Daoy (cell line): ENCODE measurements around the gene SLC5A10. TPM values are rescaled to one million over a fixed set of nuclear protein-coding genes. Genes with fewer than 3 reads are reported as not detected.
"Not testable (repeated sequence)": the region's sequence is repeated elsewhere in the genome, so short reads cannot be mapped to it uniquely, and the experiment has no call there.

ENCODE experiments used
- DNase-seq: peaks from one replicate; pipeline ENCODE4 v3.0.0-alpha.2; 2015; ENCODE audit warnings: low read depth
- total RNA-seq: library from RNA; depleted of rRNA; stranded (reverse); fragments of >200 nt; shearing (Covaris generic); gene quantifications from 2 replicates; pipeline ENCODE4 v1.2.3, GENCODE V29; 2014

The SLC5A10 gene
- total RNA-seq, 1 experiment from 2014 or later = 0.06 TPM

DNA sequence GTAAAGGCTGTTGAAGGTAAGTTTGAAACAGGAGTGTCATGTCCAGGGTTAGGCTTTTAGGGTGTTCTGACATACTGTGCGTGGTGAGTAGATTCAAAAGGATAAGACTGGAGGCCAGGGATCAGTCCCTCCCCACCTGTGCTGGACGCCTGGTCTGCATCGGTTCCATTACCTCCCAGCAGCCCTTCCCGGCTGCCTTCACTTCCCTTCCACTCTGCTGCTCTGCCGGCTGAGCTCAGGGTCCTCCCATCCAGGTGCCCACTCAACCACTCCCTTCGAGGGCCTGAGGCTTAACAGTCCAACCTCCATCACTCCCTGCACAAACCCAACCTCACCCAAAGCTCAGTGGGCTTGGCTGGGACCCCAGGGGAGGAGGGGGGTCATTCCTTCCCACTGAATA is 4.1 kb upstream of the SLC5A10 start:
- DNase-seq = no peak

DNA sequence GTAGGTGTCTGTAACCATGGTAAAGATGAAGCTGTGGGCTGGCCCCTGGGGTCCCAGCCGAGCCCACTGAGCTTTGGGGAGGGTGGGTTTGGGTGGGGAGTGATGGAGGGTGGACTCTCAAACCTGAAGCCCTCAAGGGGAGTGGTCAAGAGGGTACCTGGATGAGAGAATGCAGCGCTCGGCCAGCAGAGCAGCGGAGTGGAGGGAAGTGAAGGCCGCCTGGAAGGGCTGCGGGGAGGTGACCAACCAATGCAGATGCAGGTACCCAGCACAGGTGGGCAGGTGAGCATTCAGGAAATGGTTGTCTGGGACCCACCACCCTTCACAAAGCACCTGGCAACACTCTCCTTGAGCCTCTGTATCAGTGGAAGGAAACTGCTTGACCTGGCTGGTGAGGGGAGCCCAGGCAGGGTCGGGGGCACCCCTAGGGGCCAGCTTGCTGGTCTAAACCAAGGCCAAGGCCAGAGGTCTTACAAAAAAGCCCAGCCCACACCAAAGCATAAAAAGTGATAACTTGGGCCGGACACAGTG is 3.4 kb upstream of the SLC5A10 start:
- DNase-seq = no peak

DNA sequence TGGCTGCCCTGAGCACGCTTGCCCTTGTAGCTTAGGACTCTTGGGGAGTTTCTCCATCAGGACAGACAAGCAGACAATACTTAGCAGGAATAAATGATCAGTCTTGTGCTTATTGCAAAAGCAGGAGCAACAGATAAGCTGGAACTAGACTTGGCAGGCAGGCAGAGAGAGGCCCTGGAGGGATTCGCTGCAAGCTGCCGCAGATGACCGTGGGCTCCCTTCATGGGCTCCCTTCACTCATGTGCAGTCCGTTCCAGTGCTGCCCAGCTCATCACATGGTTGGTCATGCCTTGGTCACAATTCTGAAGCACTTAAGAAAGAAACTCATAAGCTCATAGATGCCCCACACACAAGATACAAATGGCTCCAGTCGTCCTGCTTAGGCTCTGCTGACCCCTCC is 2.4 kb upstream of the SLC5A10 start:
- no peak for DNase-seq

DNA sequence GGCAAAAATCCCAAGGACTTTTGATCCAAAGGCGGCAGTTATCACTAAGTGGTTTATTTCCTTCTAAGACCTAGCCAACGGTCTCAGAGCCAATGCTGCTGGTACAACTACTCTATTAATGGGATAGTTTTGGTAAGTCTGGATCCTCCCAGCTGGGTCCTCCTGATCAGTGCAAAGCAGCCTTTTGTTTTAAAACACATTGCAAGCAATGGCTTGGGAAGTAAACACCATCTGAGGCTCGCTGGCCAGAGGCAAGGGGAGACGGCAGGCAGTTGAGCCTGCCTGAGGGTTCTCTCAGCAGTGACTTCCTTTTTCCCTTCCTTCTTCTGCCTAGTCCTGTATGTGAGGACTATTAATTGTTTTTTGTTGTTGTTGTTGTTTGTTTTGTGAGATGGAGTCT is 1.6 kb upstream of the SLC5A10 start:
- DNase-seq = no peak

DNA sequence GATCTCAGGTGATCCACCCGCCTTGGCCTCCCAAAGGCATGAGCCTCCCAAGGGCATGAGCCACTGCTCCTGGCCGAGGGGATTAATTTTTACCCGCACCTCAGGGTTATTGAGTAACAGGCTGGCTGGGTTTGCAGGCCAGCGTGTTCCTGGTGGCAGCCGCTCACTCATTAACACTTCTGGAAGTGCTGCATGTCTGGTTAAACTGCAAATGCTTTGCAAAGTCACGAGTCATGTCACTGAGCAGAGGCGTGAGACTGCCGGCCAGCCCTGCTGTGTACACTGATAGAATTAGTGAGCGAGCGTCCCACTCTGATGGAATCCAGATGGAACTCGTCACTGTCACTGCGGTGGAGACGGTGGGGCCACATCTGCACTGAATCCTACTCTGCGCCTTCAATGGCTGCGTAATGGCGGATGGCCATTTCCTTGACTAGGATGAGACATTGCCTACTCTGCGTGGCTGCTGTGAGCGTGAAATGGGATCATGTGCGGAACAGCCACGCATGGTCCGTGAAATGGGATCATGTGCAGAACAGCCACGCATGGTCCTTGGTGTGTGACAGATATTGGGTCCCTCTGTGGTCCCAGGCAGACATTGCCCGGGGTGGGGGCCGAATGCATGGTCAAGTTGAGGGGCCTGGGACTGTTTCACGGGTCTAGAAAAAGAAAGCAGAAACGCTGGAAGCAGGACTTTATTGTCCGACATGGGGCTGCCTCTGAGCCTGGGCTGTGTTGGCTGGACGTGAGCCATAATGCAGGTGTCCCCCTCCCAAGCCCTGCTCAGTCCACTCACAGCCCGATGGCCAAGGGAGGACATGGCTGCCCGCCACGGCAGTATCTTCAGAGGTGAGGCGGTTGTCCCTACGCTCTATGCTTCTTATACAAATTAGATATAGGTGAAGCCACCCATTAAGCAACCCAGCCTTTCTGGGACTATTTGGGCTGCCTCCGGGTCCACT is 740 bp upstream of the SLC5A10 start:
- DNase-seq = no peak

DNA sequence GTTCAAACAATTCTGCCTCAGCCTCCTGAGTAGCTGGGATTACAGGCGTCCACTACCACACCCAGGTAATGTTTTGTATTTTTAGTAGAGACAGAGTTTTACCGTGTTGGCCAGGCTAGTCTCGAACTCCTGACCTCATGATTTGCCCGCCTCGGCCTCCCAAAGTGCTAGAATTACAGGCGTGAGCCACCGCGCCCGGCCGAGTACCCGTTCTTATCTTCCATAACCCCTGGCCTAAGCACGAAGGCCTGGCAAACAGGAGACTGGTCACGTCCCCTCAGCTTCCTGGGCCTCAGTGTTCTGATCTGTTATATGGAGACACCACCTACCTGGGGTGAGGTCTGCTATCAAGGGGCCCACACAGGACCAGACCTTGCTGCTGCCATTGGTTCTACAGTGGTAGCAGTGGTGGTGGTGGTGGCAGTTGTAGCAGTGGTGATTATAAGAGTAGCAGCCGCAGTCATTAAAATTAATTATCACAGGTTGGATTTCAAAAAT is 1.3 kb downstream of the SLC5A10 start:
- DNase-seq = no peak

DNA sequence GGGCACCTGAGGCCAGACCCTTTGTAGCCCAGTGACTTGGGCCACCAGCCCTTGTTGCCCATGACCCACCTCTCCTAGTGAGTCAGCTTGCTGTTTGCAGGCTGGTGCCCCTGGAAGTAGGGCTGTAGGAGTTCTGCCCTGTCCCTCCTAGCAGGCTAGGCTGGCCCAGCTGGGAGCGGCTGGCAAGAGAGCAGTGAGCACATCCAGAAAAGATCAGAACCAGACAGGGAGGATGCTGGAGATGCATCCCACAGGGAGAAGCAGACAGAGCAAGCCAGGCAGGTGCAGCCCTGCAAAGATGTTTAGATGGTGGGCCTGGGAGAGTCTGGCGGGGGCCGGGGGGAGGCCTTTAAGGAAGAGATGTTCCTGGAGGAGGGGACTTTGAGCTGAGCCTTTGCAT is 2.4 kb downstream of the SLC5A10 start:
- DNase-seq = no peak

DNA sequence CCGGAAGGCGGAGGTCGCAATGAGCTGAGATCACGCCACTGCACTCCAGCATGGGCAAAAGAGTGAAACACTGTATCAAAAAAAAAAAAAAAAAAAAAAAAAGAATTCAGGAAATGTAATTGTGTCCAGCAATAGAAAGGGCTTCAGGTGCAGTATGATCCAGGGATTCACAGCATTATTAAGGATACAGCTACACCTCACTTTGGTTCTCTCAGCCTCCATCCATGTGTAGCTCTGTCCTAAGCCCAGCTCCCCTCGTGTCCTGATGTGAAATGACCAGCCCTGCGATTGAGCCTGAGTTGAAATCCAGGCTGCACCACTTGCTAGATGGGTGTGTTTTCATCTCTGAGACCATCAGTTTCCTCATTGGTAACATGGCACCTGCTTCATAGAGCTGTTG is 3.0 kb downstream of the SLC5A10 start:
- DNase-seq = no peak

DNA sequence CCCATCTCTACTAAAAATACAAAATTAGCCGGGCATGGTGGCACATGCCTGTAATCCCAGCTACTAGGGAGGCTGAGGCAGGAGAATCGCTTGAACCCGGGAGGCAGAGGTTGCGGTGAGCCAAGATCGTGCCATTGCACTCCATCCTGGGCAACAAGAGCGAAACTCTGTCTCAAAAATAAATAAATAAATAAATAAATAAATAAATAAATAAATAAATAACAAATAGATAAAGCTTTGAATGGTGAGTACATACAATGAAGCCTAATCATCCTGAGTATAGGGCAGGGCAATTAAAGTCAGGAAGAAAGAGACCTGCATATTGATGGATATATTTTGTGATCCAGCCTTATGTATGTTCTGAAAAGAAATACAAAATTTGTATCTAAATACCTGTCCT is 4.1 kb downstream of the SLC5A10 start:
- DNase-seq = not testable (repeated sequence)

DNA sequence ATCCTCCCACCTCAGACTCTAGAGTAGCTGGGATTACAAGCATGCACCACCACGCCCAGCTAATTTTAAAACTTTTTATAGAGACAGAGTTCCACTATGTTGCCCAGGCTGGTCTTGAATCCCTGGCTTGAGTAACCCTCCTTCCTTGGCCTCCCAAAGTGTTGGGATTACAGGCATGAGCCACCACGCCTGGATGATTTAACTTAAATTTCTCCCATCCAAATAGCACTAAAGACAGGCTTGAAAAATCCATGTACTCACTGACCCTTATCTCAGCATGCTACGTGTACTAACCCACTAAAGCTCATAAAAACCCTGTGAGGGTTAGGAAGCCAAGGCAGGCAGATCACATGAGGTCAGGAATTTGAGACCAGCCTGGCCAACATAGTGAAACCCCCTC is 4.6 kb downstream of the SLC5A10 start:
- no peak for DNase-seq

DNA sequence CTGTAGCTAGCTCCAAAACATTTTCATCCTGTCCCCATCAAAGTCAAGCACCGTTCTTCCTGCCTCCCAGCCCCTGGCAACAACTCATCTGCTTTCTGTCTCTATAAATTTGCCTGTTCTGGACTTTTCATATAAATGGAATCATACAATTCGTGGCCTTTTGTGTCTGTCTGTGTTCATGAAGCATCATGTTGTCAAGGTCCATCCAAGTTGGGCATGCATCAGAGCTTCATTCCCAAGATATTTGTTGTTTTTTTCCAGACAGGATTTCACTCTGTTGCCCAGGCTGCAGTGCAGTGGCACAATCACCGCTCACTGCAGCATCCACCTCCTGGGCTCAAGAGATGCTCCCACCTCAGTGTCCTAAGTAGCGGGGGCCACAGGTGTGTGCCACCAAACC is 5.9 kb downstream of the SLC5A10 start:
- no peak for DNase-seq

DNA sequence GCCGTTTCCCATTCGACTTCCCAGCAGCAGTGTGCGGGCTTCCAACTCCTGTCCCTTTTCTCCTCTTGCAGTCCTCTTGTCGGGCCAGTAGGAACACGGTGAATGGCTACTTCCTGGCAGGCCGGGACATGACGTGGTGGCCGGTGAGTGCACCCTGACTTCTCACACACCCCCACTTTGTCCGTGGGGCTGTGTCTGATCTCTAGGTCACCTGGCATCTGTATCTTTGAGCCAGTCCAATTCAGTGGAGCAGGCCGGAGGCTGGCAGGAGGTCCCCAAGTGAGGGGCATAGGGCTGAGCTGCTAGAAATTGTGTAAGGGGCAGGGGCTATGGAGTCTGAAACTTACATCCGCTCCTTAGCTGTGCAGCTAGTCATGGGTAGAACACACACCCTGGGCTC is 6.6 kb downstream of the SLC5A10 start:
- no peak for DNase-seq

DNA sequence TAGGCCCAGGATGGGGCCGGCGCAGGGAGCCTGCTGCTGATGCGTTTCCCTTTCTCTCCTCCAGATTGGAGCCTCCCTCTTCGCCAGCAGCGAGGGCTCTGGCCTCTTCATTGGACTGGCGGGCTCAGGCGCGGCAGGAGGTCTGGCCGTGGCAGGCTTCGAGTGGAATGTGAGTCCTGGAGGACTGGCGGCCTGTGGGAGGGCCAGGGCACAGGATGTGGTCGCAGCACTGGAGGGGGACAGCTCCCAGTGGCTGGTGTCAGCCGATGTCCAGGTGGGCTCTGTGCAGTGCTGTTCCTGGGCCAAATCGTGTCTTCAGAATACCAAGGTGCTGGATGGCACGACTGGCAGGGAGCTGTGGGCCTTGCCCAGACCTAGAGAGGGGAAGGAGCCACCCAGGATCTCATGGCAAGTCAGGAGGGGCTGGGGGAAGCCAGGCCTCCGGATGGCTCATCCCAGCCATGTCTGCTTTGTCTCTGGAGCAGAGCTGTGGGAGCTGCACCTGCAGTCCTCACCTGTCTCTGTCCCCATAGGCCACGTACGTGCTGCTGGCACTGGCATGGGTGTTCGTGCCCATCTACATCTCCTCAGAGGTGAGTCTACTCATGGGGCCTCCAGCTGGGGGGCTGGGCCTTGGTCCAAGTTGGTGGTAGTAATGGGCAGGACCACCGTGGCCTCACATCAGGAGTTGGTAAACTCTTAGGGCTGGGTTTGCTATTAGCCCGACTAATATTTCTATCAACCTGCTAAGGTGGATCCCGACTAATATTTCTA is 7.3 kb downstream of the SLC5A10 start:
- DNase-seq = no peak

DNA sequence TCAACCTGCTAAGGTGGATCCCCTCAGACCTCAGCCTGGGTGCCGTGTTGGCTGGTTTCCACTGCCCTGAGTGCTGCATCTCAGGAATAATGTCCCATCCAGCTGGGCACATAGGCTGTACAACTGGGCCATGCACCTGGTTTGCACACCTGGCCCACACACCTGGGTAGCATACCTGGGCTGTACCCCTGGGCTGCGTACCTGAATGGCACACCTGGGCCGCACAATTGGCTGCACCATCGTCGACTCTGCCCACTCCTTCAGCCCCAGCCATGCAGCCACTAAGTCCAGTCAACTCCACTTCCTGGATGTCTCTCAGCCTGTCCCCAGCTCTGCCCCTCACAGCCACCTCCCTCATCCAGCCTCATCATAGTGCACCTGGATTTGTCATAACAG is 7.9 kb downstream of the SLC5A10 start:
- DNase-seq = no peak

DNA sequence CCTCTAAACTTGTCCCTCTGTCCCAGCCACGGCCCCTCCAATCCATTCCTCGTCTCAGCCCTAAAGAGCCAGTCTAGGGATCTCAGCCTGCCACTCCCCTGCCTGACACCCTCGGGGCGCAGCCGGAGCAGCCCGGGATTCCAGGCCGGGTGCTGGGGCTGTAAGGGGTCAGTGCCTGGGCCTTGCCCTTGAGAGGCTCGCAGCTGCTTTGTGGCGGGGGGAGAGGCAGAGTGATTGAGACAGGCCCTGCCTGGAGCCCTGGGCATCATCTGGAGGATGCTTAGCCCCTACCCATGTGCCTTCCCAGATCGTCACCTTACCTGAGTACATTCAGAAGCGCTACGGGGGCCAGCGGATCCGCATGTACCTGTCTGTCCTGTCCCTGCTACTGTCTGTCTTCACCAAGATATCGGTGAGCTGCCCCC is 8.3 kb downstream of the SLC5A10 start:
- DNase-seq = no peak

DNA sequence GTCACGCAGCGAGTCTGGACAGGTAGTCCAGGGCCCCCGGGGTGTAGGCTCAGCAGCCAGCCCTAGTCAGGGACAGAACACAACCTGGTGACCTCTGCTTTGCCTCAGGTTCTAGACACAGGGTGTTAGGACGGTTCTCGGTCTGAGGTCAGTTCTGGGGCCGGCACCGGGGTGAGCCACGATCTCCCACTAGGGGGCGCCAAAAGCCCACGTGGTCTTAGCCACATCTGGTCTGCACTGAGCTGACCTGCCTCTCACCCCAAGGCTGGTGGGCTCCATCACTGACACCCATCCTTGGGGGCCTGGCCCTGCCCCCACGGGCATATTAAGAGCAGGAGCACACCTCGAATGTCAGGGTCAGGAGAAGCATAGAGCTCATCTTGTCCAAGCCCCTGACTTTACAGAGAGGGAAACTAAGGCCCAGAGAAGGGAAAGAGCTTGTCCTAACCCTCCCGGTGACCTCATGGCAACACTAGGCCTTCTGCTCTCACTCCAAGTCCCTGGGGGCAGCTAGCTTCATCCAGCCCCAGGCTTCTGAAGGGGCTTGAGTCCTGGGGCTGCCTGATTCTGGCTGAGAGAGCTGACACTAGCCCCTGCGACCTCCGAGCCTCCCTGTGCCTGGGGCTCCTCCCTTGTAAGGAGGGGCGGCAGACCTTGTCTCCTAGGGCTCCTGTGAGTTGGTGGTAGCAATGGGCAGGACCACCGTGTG is 9.0 kb downstream of the SLC5A10 start:
- peak; percentile 83 for DNase-seq

DNA sequence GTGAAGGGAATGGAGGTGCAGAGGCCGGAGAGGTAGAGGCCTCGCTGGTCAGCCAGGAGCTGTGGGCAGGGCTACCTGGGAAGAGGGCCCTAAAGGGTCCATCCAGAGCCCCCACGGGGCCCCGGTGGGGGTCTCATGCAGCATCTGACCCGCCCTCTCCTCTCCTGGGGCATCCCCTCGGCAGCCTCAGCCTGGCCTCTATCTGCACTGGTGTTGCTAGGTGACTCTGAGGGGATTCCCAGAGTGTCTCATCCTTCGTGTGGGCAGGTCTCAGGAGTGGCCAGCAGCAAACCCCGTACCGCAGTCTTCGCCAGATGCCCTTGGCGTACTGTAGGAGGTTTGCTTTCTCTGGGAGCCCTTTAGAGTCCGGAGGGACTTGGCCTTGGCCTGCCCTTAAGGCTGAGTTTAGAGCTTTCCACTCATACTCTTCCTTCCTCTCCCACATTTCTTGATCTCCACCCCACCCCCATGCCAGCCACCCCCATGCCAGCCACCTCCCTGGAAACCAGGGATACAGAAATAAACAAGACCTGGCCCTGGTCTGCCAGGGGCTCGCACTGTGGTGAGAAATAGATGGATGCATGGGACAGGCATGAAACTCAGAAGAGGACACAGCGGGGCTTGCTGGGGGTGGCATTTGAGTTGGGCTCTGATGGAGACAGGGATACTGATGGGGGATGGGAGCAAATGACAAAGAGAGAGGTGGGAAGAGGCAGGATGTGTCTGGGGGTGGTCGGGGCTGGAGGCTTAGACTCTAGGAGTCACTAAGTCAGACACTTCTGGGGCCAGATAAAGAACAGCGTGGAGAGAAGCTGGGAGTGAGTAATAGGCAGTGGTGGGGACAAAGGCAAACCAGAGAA is 9.9 kb downstream of the SLC5A10 start:
- peak; percentile 88 for DNase-seq

DNA sequence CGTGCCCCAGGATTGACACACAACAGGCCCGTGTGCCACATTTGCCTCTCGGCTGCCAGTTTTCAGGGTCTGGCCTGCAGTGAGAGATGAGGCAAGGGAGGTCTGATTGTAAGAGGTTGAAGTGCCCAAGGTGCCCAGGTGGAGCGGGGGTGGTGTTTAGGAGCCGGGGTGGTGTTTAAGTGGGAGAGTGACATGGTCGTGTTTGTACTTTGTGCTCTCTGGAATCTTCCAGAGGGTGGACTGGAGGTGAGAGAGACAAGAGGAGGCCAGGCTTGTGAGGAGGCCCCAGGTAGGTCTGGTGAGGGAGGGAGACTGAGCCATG is 10.5 kb downstream of the SLC5A10 start:
- no peak for DNase-seq

DNA sequence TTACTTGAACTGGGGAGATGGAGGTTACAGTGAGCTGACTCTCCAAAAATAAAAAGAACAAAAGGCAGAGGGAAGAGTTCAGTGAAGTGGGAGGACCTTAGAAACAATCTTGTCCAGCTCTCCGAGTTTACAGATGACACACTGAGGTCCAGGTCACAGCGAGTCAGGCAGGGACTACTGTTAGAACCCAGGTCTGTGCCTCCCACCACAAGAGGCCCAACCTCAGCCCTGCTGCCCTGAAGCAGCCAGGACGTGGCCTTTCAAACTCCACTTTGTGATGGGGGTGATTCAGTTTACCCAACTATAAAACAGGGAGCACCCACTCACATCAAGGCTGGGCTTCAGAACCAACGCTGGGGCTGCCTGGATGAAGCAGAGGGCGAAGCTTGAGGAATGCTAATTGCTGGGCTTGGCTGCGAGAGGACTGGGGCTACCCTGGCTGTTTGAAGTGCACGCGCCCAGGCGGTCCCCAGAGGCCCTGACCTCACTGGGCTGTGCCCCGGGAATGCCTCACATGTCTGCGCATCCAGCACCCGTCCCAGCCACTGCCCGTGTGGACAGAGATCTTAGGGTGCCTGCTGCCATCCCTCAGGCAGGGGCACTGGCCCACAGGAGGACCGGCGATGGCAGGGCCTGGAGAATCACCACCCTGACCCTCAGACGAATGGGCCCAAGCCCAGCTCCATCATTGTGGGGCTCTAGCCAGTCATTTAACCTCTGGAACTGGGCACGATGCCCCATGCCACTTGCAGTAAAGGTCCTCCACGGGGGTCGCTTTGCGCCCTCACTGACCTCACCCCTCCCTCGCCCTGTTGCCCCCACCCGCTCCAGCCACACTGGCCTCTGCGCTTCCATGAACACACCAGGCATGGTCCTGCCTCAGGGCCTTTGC is 11.4 kb downstream of the SLC5A10 start:
- DNase-seq = no peak

DNA sequence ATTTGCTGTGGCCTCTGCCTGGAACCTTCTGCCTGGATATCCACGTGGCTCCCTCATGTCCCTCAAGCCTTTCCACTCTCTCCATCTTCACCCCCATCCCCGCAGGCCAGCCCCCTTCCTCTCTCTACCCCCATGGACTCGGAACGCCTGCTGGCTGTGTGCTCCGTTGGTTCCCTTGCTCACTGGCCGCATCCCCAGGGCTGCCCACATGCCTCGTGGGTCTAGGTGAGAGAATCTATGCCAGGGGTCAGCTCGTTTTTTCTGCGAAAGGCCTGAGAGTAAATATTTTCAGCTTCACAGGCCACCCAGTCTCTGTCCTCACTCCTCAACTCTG is 12.0 kb downstream of the SLC5A10 start:
- no peak for DNase-seq
